Effector memory CD8-positive, alpha-beta T cell (primary cell): Measurements from ENCODE around the gene PPP1R3F.
"Not testable (repeated sequence)": the region's sequence is repeated elsewhere in the genome, so short reads cannot be mapped to it uniquely, and the experiment has no call there.

Experiments
- ATAC-seq: fragments of 150-1000 bp; cut with Tn5 transposase; replicated peaks from 2 replicates; pipeline ENCODE4 v1.10.0; 2021; ENCODE audit warnings: mild to moderate bottlenecking, moderate library complexity
- DNase-seq, 3 experiments: peaks; one replicate each; pipeline ENCODE4 v3.0.0; 2021
- H3K27ac Mint-ChIP-seq, 2 donors: one replicate each; pipeline ENCODE4 v1.8.0; 2022; ENCODE audit warnings: mild to moderate bottlenecking in 2 of 2, mixed read lengths in 2 of 2, moderate library complexity in 2 of 2
- H3K27me3 Mint-ChIP-seq, 2 donors: one replicate each; pipeline ENCODE4 v1.8.0; 2022; ENCODE audit warnings: mixed read lengths in 2 of 2
- H3K36me3 Mint-ChIP-seq: one replicate; pipeline ENCODE4 v1.8.0; 2022; ENCODE audit warnings: mild to moderate bottlenecking, moderate library complexity, mixed read lengths; ENCODE audit not compliant: insufficient read depth
- H3K4me1 Mint-ChIP-seq, 2 donors: one replicate each; pipeline ENCODE4 v1.8.0; 2022; ENCODE audit warnings: low read depth in 2 of 2, mixed read lengths in 2 of 2
- H3K4me3 Mint-ChIP-seq, 2 donors: one replicate each; pipeline ENCODE4 v1.8.0; 2022; ENCODE audit warnings: mild to moderate bottlenecking in 2 of 2, mixed read lengths in 2 of 2, moderate library complexity in 2 of 2
- H3K9me3 Mint-ChIP-seq, 2 donors: one replicate each; pipeline ENCODE4 v1.8.0; 2022; ENCODE audit warnings: mixed read lengths in 2 of 2

The PPP1R3F gene

DNA sequence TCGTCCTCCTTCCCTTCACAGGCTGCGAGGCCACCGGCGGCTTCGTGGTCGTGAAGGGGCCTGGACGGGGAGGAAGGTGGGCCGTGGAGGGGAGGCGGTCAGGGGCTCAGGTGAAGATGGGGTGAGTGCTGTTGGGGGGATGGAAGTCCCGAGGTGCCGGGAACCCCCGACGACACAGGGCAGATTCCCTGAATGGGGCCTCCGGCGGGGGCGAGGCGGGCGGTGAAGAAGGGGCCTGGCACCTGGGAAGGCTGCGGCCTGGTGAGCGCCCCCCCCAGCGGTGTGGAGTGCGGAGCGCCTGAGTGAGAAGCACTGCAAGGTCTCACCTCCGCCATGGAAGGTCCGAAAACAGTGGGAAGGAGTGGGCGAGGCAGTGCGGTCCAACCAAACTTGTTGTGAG, 52.7 kb downstream of the PPP1R3F start:
- H3K4me1 Mint-ChIP-seq, H3K4me3 Mint-ChIP-seq, H3K9me3 Mint-ChIP-seq, H3K27ac Mint-ChIP-seq, H3K36me3 Mint-ChIP-seq, H3K27me3 Mint-ChIP-seq, ATAC-seq, DNase-seq: not testable (repeated sequence)

DNA sequence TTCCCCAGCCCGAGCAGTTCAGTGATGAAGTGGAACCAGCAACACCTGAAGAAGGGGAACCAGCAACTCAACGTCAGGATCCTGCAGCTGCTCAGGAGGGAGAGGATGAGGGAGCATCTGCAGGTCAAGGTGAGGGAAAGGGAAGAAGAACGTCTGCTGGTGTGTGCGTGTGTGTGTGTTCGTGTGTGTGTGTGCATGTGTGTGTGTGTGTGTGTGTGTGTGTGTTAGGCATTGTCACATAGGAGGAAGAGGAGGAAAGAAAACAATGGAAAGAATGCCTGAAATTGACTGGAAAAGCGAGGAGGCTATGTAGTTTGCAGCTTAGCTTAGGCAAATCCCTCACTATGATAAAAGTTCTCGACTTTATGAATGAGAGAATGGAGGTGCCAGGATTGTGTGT, 54.1 kb downstream of the PPP1R3F start:
- DNase-seq, ATAC-seq, H3K4me3 Mint-ChIP-seq, H3K36me3 Mint-ChIP-seq, H3K27me3 Mint-ChIP-seq, H3K27ac Mint-ChIP-seq, H3K4me1 Mint-ChIP-seq, H3K9me3 Mint-ChIP-seq: not testable (repeated sequence)

DNA sequence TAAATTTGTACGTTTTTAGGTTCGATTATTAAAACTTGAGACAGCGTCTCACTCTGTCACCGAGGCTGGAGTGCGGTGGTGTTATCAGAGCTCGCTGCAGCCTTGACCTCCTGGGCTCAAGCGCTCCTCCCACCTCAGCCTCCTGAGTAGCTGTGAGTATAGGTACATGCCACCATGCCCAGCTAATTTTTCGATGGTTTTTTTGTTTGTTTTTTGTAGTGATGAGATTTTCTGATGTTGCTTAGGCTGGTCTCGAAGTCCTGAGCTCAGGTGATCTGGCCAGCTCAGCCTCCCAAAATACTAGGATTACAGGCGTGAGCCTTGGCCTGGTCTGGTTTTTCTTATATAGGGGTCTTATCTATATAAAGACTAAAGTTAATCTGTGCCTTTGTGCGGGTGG, 60.8 kb downstream of the PPP1R3F start:
- not testable (repeated sequence) for DNase-seq, H3K27ac Mint-ChIP-seq, H3K4me3 Mint-ChIP-seq, H3K27me3 Mint-ChIP-seq, H3K4me1 Mint-ChIP-seq, ATAC-seq, H3K36me3 Mint-ChIP-seq, H3K9me3 Mint-ChIP-seq

DNA sequence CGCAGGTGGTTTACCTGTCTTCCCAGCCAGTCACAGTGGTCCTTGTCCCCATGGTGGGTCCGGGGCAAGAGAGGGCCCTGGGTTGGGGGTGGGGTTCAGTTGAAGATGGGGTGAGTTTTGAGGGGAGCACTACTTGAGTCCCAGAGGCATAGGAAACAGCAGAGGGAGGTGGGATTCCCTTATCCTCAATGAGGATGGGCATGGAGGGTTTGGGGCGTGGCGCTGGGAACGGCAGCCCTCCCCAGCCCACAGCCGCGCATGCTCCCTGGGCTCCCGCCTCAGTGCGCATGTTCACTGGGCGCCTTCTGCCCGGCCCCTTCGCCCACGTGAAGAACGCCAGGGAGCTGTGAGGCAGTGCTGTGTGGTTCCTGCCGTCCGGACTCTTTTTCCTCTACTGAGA, 61.7 kb downstream of the PPP1R3F start, which contains the start of gene GAGE13:
GAGE13 (plus strand) TSS at position 301 of the 400 bp plus-strand sequence. CDS start 1,156 bp downstream, outside the sequence.
- not testable (repeated sequence) for H3K9me3 Mint-ChIP-seq, ATAC-seq

DNA sequence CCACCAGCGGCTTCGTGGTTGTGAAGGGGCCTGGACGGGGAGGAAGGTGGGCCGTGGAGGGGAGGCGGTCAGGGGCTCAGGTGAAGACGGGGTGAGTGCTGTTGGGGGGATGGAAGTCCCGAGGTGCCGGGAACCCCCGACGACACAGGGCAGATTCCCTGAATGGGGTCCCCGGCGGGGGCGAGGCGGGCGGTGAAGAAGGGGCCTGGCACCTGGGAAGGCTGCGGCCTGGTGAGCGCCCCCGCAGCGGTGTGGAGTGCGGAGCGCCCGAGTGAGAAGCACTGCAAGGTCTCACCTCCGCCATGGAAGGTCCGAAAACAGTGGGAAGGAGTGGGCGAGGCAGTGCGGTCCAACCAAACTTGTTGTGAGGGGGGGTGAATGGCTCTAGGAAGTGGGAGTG, 62.2 kb downstream of the PPP1R3F start:
- not testable (repeated sequence) for H3K4me1 Mint-ChIP-seq, DNase-seq, H3K27ac Mint-ChIP-seq, ATAC-seq, H3K9me3 Mint-ChIP-seq, H3K27me3 Mint-ChIP-seq, H3K36me3 Mint-ChIP-seq, H3K4me3 Mint-ChIP-seq

More for the DNA sequence above, 61.7 kb downstream of the PPP1R3F start, which contains the start of gene GAGE13:
- not testable (repeated sequence) for DNase-seq, H3K36me3 Mint-ChIP-seq, H3K27ac Mint-ChIP-seq, H3K4me3 Mint-ChIP-seq, H3K27me3 Mint-ChIP-seq, H3K4me1 Mint-ChIP-seq
